K562 (cell line): ENCODE data around the gene PHC1.

Experiments
- ADNP ChIP-seq: fragments of 200-800 bp; sonication (Bioruptor generic); IDR thresholded peaks from 2 replicates; pipeline ENCODE4 v1.6.1; 2016; ENCODE audit warnings: missing genetic modification characterization, missing compliant biosample characterization
- HNRNPK ChIP-seq: fragments of 200-400 bp; formaldehyde crosslinking; IDR thresholded peaks from one replicate; pipeline ENCODE4 v1.6.1; 2018; ENCODE audit warnings: mild to moderate bottlenecking, low read depth, low read length; ENCODE audit not compliant: poor library complexity, severe bottlenecking
- MNT ChIP-seq, 2 experiments: fragments of 450-650 bp; conservative IDR thresholded peaks; 2 replicates each; pipeline ENCODE4 v1.6.1; 2017; ENCODE audit warnings: mild to moderate bottlenecking in 2 of 2, moderate library complexity in 2 of 2
- POLR2A ChIP-seq: fragments of 450-650 bp; conservative IDR thresholded peaks from 2 replicates; pipeline ENCODE4 v1.6.1; 2016
- POLR2AphosphoS5 ChIP-seq: IDR thresholded peaks from 2 replicates; pipeline ENCODE4 v1.6.1; 2011; ENCODE audit warnings: mild to moderate bottlenecking, low read depth, low read length, moderate library complexity; ENCODE audit not compliant: control insufficient read depth, insufficient read depth
- RBM14 ChIP-seq: fragments of 200-400 bp; formaldehyde crosslinking; IDR thresholded peaks from 2 replicates; pipeline ENCODE4 v1.6.1; 2018; ENCODE audit warnings: low read depth, mild to moderate bottlenecking, low read length, moderate library complexity, borderline replicate concordance; ENCODE audit not compliant: insufficient read depth
- SAP30 ChIP-seq: fragments of 200-600 bp; sonication (generic); IDR thresholded peaks from 2 replicates; pipeline ENCODE4 v1.6.1; 2012; ENCODE audit warnings: borderline replicate concordance, low read depth, mild to moderate bottlenecking, moderate library complexity, low read length, control low read depth, inconsistent platforms; ENCODE audit not compliant: insufficient read depth, poor library complexity, severe bottlenecking
- SPI1 ChIP-seq: IDR thresholded peaks from 2 replicates; pipeline ENCODE4 v1.6.1; 2011; ENCODE audit warnings: low read depth, low read length, control low read depth, borderline replicate concordance
- ZBTB8A ChIP-seq: fragments of 450-650 bp; IDR thresholded peaks from 2 replicates; pipeline ENCODE4 v1.6.1; 2018; ENCODE audit warnings: mild to moderate bottlenecking, moderate library complexity; ENCODE audit not compliant: partially characterized antibody
- ZNF561 ChIP-seq: fragments of 450-650 bp; formaldehyde crosslinking; conservative IDR thresholded peaks from 2 replicates; pipeline ENCODE4 v1.4.0; 2020; ENCODE audit warnings: mild to moderate bottlenecking, moderate library complexity
- TF ChIP-seq, protein P1 (sequence below), 3 experiments: IDR thresholded peaks in 2 of 3; conservative IDR thresholded peaks in 1 of 3; 2 replicates each; pipeline ENCODE4 v1.5.1; 2011 to 2012; ENCODE audit warnings: low read length in 3 of 3, mild to moderate bottlenecking in 3 of 3, control low read depth in 2 of 3, improper control_type of control experiment in 1 of 3, inconsistent platforms in 1 of 3, low read depth in 1 of 3, mixed read lengths in 1 of 3, moderate library complexity in 1 of 3; ENCODE audit not compliant: insufficient read depth in 2 of 3
- TF ChIP-seq, protein P2 (sequence below), 2 experiments: IDR thresholded peaks; 2 replicates each; pipeline ENCODE4 v1.6.1; 2011; ENCODE audit warnings: borderline replicate concordance in 1 of 2, control low read depth in 1 of 2, low read depth in 1 of 2, low read length in 1 of 2, mild to moderate bottlenecking in 1 of 2, mixed read lengths in 1 of 2, moderate library complexity in 1 of 2; ENCODE audit not compliant: insufficient read depth in 1 of 2, insufficient read length in 1 of 2, poor library complexity in 1 of 2, severe bottlenecking in 1 of 2; ENCODE audit errors: extremely low read depth in 1 of 2
- TF ChIP-seq, protein P3 (sequence below): fragments of 250-450 bp; sonication (Bioruptor Pico); IDR thresholded peaks from 2 replicates; pipeline ENCODE4 v1.4.0; 2020; ENCODE audit warnings: mild to moderate bottlenecking, moderate library complexity

DNA sequence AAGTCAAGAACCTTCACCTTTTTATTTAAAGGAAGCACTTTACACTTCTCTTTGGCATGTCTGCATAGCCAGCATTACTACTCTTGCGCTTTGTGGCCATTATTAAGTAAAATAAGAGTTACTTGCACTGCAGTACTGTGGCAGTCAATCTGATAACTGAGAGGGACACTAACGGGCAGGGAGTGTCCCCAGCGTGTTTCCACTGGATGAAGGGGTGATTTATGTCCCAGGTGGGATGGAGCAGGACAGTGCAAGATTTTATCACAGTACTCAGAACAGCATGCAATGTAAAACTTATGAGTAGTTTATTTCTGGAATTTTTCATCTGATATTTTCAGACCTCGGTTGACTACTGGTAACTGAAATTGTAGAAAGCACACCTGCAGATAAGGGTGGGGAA, 43.3 kb downstream of the PHC1 start:
- TF ChIP-seq POLR2AphosphoS5 = no peak
- TF ChIP-seq, protein P1, sequence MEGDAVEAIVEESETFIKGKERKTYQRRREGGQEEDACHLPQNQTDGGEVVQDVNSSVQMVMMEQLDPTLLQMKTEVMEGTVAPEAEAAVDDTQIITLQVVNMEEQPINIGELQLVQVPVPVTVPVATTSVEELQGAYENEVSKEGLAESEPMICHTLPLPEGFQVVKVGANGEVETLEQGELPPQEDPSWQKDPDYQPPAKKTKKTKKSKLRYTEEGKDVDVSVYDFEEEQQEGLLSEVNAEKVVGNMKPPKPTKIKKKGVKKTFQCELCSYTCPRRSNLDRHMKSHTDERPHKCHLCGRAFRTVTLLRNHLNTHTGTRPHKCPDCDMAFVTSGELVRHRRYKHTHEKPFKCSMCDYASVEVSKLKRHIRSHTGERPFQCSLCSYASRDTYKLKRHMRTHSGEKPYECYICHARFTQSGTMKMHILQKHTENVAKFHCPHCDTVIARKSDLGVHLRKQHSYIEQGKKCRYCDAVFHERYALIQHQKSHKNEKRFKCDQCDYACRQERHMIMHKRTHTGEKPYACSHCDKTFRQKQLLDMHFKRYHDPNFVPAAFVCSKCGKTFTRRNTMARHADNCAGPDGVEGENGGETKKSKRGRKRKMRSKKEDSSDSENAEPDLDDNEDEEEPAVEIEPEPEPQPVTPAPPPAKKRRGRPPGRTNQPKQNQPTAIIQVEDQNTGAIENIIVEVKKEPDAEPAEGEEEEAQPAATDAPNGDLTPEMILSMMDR (IDR thresholded peaks at IDR 0.05 in 2 of 3, conservative IDR thresholded peaks at IDR 0.05 in 1 of 3; ENCODE audit: insufficient read depth in 2 of 3, low read depth in 1 of 3, low read length in 3 of 3) = no peak
- TF ChIP-seq, protein P2, sequence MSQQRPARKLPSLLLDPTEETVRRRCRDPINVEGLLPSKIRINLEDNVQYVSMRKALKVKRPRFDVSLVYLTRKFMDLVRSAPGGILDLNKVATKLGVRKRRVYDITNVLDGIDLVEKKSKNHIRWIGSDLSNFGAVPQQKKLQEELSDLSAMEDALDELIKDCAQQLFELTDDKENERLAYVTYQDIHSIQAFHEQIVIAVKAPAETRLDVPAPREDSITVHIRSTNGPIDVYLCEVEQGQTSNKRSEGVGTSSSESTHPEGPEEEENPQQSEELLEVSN (IDR thresholded peaks at IDR 0.05; ENCODE audit: borderline replicate concordance in 1 of 2, extremely low read depth in 1 of 2, insufficient read depth in 1 of 2, insufficient read length in 1 of 2, low read depth in 1 of 2, low read length in 1 of 2, poor library complexity in 1 of 2, severe bottlenecking in 1 of 2) = no peak
- no peak for TF ChIP-seq ZBTB8A
- no peak for TF ChIP-seq ZNF561
- TF ChIP-seq SAP30 = no peak
- TF ChIP-seq HNRNPK = no peak
- TF ChIP-seq MNT (conservative IDR thresholded peaks at IDR 0.05) = no peak
- no peak for TF ChIP-seq POLR2A
- no peak for TF ChIP-seq ADNP (tag)
- TF ChIP-seq, protein P3, sequence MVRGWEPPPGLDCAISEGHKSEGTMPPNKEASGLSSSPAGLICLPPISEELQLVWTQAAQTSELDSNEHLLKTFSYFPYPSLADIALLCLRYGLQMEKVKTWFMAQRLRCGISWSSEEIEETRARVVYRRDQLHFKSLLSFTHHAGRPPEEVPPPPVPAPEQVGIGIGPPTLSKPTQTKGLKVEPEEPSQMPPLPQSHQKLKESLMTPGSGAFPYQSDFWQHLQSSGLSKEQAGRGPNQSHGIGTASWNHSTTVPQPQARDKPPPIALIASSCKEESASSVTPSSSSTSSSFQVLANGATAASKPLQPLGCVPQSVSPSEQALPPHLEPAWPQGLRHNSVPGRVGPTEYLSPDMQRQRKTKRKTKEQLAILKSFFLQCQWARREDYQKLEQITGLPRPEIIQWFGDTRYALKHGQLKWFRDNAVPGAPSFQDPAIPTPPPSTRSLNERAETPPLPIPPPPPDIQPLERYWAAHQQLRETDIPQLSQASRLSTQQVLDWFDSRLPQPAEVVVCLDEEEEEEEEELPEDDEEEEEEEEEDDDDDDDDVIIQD (CRISPR knock-in tag) = no peak
- no peak for TF ChIP-seq RBM14
- no peak for TF ChIP-seq SPI1
